ENCODE data around the gene C15orf61.

C15orf61 gene

DNA sequence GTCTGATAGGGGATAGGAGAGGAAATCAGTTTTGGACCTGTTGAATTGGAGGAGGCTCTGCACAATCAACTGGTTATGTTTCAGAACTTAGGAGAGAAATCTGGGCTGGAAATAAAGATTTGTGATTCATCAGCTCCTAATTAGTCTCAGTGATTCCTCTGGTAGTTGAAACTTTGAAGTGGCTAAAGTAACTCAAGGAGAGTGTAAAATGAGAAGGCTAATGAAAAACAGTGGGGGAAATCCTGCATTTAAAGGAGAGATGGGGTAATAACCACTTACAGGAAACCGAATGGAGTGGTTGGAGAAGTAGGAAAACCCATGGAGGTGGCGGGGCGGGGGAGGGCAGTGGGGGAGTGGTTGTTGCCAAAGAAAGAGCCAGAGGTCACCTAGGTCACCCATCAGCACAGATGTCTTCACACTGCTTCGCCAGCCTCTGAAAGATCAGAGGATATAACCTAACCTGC is 54.1 kb downstream of the C15orf61 start (continued):
- peak; percentile 46; the same call in 1 of the 2 replicates for TF ChIP-seq ZNF10 (tag by site-specific recombination; IDR thresholded peaks at IDR 0.05)
- no peak for TF ChIP-seq ZFP69B (tag by site-specific recombination; IDR thresholded peaks at IDR 0.05)
- TF ChIP-seq, protein P1, sequence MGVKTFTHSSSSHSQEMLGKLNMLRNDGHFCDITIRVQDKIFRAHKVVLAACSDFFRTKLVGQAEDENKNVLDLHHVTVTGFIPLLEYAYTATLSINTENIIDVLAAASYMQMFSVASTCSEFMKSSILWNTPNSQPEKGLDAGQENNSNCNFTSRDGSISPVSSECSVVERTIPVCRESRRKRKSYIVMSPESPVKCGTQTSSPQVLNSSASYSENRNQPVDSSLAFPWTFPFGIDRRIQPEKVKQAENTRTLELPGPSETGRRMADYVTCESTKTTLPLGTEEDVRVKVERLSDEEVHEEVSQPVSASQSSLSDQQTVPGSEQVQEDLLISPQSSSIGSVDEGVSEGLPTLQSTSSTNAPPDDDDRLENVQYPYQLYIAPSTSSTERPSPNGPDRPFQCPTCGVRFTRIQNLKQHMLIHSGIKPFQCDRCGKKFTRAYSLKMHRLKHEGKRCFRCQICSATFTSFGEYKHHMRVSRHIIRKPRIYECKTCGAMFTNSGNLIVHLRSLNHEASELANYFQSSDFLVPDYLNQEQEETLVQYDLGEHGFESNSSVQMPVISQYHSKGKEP (tag by site-specific recombination; IDR thresholded peaks at IDR 0.05): peak; percentile 53; the same call in 1 of the 2 replicates
- TF ChIP-seq, protein P2, sequence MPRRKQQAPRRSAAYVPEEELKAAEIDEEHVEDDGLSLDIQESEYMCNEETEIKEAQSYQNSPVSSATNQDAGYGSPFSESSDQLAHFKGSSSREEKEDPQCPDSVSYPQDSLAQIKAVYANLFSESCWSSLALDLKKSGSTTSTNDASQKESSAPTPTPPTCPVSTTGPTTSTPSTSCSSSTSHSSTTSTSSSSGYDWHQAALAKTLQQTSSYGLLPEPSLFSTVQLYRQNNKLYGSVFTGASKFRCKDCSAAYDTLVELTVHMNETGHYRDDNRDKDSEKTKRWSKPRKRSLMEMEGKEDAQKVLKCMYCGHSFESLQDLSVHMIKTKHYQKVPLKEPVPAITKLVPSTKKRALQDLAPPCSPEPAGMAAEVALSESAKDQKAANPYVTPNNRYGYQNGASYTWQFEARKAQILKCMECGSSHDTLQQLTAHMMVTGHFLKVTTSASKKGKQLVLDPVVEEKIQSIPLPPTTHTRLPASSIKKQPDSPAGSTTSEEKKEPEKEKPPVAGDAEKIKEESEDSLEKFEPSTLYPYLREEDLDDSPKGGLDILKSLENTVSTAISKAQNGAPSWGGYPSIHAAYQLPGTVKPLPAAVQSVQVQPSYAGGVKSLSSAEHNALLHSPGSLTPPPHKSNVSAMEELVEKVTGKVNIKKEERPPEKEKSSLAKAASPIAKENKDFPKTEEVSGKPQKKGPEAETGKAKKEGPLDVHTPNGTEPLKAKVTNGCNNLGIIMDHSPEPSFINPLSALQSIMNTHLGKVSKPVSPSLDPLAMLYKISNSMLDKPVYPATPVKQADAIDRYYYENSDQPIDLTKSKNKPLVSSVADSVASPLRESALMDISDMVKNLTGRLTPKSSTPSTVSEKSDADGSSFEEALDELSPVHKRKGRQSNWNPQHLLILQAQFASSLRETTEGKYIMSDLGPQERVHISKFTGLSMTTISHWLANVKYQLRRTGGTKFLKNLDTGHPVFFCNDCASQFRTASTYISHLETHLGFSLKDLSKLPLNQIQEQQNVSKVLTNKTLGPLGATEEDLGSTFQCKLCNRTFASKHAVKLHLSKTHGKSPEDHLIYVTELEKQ (tag by site-specific recombination; IDR thresholded peaks at IDR 0.05; ENCODE audit: borderline replicate concordance): peak; percentile 49; the same call in 1 of the 2 replicates
- no peak for TF ChIP-seq ZBTB1 (tag by site-specific recombination; IDR thresholded peaks at IDR 0.05)
- no peak for TF ChIP-seq ZNF585B (tag by site-specific recombination; IDR thresholded peaks at IDR 0.05)
- no peak for TF ChIP-seq ZNF169 (tag by site-specific recombination; IDR thresholded peaks at IDR 0.05)
- TF ChIP-seq ZNF776 (tag by site-specific recombination; IDR thresholded peaks at IDR 0.05; ENCODE audit: borderline replicate concordance): no peak
- TF ChIP-seq ZNF311 (tag by site-specific recombination; IDR thresholded peaks at IDR 0.05; ENCODE audit: borderline replicate concordance): no peak
- no peak for TF ChIP-seq ZBTB7A (tag by site-specific recombination; IDR thresholded peaks at IDR 0.05; ENCODE audit: low read depth)
- TF ChIP-seq SP7 (tag by site-specific recombination; IDR thresholded peaks at IDR 0.05): peak; percentile 95
- peak; percentile 72 for TF ChIP-seq IKZF3 (tag by site-specific recombination; IDR thresholded peaks at IDR 0.05)
- peak; percentile 26; the same call in 1 of the 2 replicates for TF ChIP-seq GLIS1 (tag by site-specific recombination; IDR thresholded peaks at IDR 0.05)
- no peak for TF ChIP-seq ZNF501 (tag by site-specific recombination; IDR thresholded peaks at IDR 0.05)
- TF ChIP-seq ZNF623 (tag by site-specific recombination; IDR thresholded peaks at IDR 0.05): no peak
- TF ChIP-seq, protein P3, sequence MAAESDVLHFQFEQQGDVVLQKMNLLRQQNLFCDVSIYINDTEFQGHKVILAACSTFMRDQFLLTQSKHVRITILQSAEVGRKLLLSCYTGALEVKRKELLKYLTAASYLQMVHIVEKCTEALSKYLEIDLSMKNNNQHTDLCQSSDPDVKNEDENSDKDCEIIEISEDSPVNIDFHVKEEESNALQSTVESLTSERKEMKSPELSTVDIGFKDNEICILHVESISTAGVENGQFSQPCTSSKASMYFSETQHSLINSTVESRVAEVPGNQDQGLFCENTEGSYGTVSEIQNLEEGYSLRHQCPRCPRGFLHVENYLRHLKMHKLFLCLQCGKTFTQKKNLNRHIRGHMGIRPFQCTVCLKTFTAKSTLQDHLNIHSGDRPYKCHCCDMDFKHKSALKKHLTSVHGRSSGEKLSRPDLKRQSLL (tag by site-specific recombination; IDR thresholded peaks at IDR 0.05): no peak
- TF ChIP-seq ZNF133 (tag by site-specific recombination; IDR thresholded peaks at IDR 0.05): no peak
- no peak for TF ChIP-seq ZNF621 (tag by site-specific recombination; IDR thresholded peaks at IDR 0.05)
- TF ChIP-seq ZNF571 (tag by site-specific recombination; IDR thresholded peaks at IDR 0.05): no peak
- TF ChIP-seq, protein P4, sequence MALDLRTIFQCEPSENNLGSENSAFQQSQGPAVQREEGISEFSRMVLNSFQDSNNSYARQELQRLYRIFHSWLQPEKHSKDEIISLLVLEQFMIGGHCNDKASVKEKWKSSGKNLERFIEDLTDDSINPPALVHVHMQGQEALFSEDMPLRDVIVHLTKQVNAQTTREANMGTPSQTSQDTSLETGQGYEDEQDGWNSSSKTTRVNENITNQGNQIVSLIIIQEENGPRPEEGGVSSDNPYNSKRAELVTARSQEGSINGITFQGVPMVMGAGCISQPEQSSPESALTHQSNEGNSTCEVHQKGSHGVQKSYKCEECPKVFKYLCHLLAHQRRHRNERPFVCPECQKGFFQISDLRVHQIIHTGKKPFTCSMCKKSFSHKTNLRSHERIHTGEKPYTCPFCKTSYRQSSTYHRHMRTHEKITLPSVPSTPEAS (tag by site-specific recombination; IDR thresholded peaks at IDR 0.05): no peak
- no peak for TF ChIP-seq ZNF76 (tag by site-specific recombination; IDR thresholded peaks at IDR 0.05; ENCODE audit: borderline replicate concordance, low read depth)
- TF ChIP-seq, protein P5, sequence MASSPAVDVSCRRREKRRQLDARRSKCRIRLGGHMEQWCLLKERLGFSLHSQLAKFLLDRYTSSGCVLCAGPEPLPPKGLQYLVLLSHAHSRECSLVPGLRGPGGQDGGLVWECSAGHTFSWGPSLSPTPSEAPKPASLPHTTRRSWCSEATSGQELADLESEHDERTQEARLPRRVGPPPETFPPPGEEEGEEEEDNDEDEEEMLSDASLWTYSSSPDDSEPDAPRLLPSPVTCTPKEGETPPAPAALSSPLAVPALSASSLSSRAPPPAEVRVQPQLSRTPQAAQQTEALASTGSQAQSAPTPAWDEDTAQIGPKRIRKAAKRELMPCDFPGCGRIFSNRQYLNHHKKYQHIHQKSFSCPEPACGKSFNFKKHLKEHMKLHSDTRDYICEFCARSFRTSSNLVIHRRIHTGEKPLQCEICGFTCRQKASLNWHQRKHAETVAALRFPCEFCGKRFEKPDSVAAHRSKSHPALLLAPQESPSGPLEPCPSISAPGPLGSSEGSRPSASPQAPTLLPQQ (tag by site-specific recombination; IDR thresholded peaks at IDR 0.05): 0 out of 2 replicates have a peak, but pooled peaks have one; percentile 43
- no peak for TF ChIP-seq ZNF292 (tag by site-specific recombination; IDR thresholded peaks at IDR 0.05; ENCODE audit: borderline replicate concordance, low read depth)
- TF ChIP-seq ZNF514 (tag by site-specific recombination; IDR thresholded peaks at IDR 0.05): no peak
- TF ChIP-seq ZFP41 (tag by site-specific recombination; IDR thresholded peaks at IDR 0.05; ENCODE audit: borderline replicate concordance): no peak
- 0 out of 2 replicates have a peak, but pooled peaks have one; percentile 31 for TF ChIP-seq PRDM1 (tag by site-specific recombination; IDR thresholded peaks at IDR 0.05)
- TF ChIP-seq ZNF600 (tag by site-specific recombination; IDR thresholded peaks at IDR 0.05): peak; percentile 29; the same call in 1 of the 2 replicates
- TF ChIP-seq, protein P6, sequence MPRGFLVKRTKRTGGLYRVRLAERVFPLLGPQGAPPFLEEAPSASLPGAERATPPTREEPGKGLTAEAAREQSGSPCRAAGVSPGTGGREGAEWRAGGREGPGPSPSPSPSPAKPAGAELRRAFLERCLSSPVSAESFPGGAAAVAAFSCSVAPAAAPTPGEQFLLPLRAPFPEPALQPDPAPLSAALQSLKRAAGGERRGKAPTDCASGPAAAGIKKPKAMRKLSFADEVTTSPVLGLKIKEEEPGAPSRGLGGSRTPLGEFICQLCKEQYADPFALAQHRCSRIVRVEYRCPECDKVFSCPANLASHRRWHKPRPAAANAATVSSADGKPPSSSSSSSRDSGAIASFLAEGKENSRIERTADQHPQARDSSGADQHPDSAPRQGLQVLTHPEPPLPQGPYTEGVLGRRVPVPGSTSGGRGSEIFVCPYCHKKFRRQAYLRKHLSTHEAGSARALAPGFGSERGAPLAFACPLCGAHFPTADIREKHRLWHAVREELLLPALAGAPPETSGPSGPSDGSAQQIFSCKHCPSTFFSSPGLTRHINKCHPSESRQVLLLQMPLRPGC (tag by site-specific recombination; IDR thresholded peaks at IDR 0.05): peak; percentile 33; the same call in 1 of the 2 replicates
